Endothelial cell (in vitro differentiated cells): Measurements from ENCODE around the gene C21orf58. TPM values are rescaled to one million over a fixed set of nuclear protein-coding genes. Genes with fewer than 3 reads are reported as not detected.
A peak's percentile ranks its signal among the peaks of the same experiment; 100 is the strongest.

Experiments used
- DNase-seq: peaks from one replicate; pipeline ENCODE4 v3.0.0; 2021; ENCODE audit warnings: low spot score
- H3K27ac Mint-ChIP-seq: one replicate; pipeline ENCODE4 v1.8.0; 2021; ENCODE audit warnings: mixed read lengths, inconsistent platforms; ENCODE audit not compliant: unreplicated experiment
- H3K27me3 Mint-ChIP-seq: one replicate; pipeline ENCODE4 v1.8.0; 2021; ENCODE audit warnings: mild to moderate bottlenecking, moderate library complexity, mixed read lengths, inconsistent platforms; ENCODE audit not compliant: unreplicated experiment
- H3K36me3 Mint-ChIP-seq: one replicate; pipeline ENCODE4 v1.8.0; 2021; ENCODE audit warnings: mild to moderate bottlenecking, low read depth, mixed read lengths, inconsistent platforms; ENCODE audit not compliant: unreplicated experiment
- H3K4me1 Mint-ChIP-seq: one replicate; pipeline ENCODE4 v1.8.0; 2021; ENCODE audit warnings: mild to moderate bottlenecking, mixed read lengths, inconsistent platforms; ENCODE audit not compliant: unreplicated experiment
- H3K4me3 Mint-ChIP-seq: one replicate; pipeline ENCODE4 v1.8.0; 2021; ENCODE audit warnings: mild to moderate bottlenecking, mixed read lengths, inconsistent platforms; ENCODE audit not compliant: unreplicated experiment
- H3K9me3 Mint-ChIP-seq: one replicate; pipeline ENCODE4 v1.8.0; 2021; ENCODE audit warnings: mixed read lengths, inconsistent platforms; ENCODE audit not compliant: unreplicated experiment
- CTCF ChIP-seq: fragments of 200-600 bp; sonication (generic); IDR thresholded peaks from one replicate; pipeline ENCODE4 v1.5.0; 2021; ENCODE audit warnings: antibody characterized with exemption; ENCODE audit not compliant: unreplicated experiment
- total RNA-seq: library from RNA; stranded (reverse); fragmentation: NEBNext Ultra II Directional; extraction: Animal tissue kit (Norgen Biotek cat#: 25700); gene quantifications from one replicate; pipeline ENCODE4 v1.2.1, GENCODE V29; 2021; ENCODE audit not compliant: unreplicated experiment

Gene C21orf58
- total RNA-seq, 1 donor from 2014 or later: 5.9 TPM

- no peak for TF ChIP-seq CTCF
- DNase-seq: no peak
- no peaks in the 10 kb centered on the region for H3K9me3 Mint-ChIP-seq
- H3K4me1 Mint-ChIP-seq: peaks cover 2% of the 10 kb centered on the region
- H3K36me3 Mint-ChIP-seq: peaks cover 20% of the 10 kb centered on the region
- no peak overlapping the region for H3K27ac Mint-ChIP-seq
- H3K4me3 Mint-ChIP-seq: no peak overlapping the region
- H3K27me3 Mint-ChIP-seq: peaks cover 6% of the 10 kb centered on the region
Observed at GRCh38 chr21:46295996-46296752, 27.5 kb downstream of the C21orf58 start.

GRCh38 chr21:46295177-46295770, 28.4 kb downstream of the C21orf58 start:
- Mint-ChIP-seq H3K27me3 (peaks cover 6% of the 10 kb centered on the region), H3K4me3 (no peak overlapping the region), H3K27ac (no peak overlapping the region), H3K4me1 (peaks cover 2% of the 10 kb centered on the region), H3K36me3 (peaks cover 17% of the 10 kb centered on the region), H3K9me3 (no peaks in the 10 kb centered on the region)
- TF ChIP-seq CTCF: no peak
- no peak for DNase-seq

- peaks cover 7% of the 10 kb centered on the region for H3K27me3 Mint-ChIP-seq
- peaks cover 2% of the 10 kb centered on the region for H3K4me1 Mint-ChIP-seq
- peak overlapping the region; percentile 77 for H3K4me3 Mint-ChIP-seq
- no peak for TF ChIP-seq CTCF
- peaks cover 17% of the 10 kb centered on the region for H3K36me3 Mint-ChIP-seq
- H3K27ac Mint-ChIP-seq: no peak overlapping the region
- no peaks in the 10 kb centered on the region for H3K9me3 Mint-ChIP-seq
- no peak for DNase-seq
Observed at GRCh38 chr21:46294647-46295176, 29.0 kb downstream of the C21orf58 start.

GRCh38 chr21:46291561-46291960, 32.1 kb downstream of the C21orf58 start:
- H3K27ac Mint-ChIP-seq: no peak overlapping the region
- H3K36me3 Mint-ChIP-seq: peaks cover 21% of the 10 kb centered on the region
- H3K4me1 Mint-ChIP-seq: peaks cover 16% of the 10 kb centered on the region
- no peaks in the 10 kb centered on the region for H3K9me3 Mint-ChIP-seq
- no peak for DNase-seq
- H3K4me3 Mint-ChIP-seq: peak overlapping the region; percentile 73
- peaks cover 8% of the 10 kb centered on the region for H3K27me3 Mint-ChIP-seq
- no peak for TF ChIP-seq CTCF

GRCh38 chr21:46289655-46290179, 34.0 kb downstream of the C21orf58 start:
- DNase-seq: no peak
- Mint-ChIP-seq H3K9me3 (no peaks in the 10 kb centered on the region), H3K27ac (no peak overlapping the region), H3K36me3 (peaks cover 28% of the 10 kb centered on the region), H3K27me3 (peaks cover 13% of the 10 kb centered on the region), H3K4me1 (peaks cover 22% of the 10 kb centered on the region), H3K4me3 (no peak overlapping the region)
- no peak for TF ChIP-seq CTCF
